ENCODE measurements around the gene NWD2. TPM values are rescaled to one million over a fixed set of nuclear protein-coding genes. Genes with fewer than 3 reads are reported as not detected.
"Not testable (repeated sequence)": the region's sequence is repeated elsewhere in the genome, so short reads cannot be mapped to it uniquely, and the experiment has no call there.

NWD2 gene
- total RNA-seq, 4 donors from 2014 or later: 0.12 to 0.67 (median 0.15) TPM; not detected in 1

GRCh38 chr4:37483610-37484009 is 239.1 kb downstream of the NWD2 start:
- WGBS, 2 donors (ENCODE audit: low coverage in 1 of 2): 17 to 44% methylated on average over 1 of the region's 1 CpG
- no peak overlapping the region for H3K27ac ChIP-seq

GRCh38 chr4:37486166-37486565 is 241.6 kb downstream of the NWD2 start:
- TF ChIP-seq EP300 (IDR thresholded peaks at IDR 0.05) (no peak), CTCF (IDR thresholded peaks at IDR 0.05) (no peak), POLR2A (IDR thresholded peaks at IDR 0.05) (no peak), POLR2AphosphoS5 (IDR thresholded peaks at IDR 0.05) (no peak)
- Histone ChIP-seq H3K27ac (no peak overlapping the region), H3K9me3 (no peaks in the 10 kb centered on the region), H3K36me3 (no peaks in the 10 kb centered on the region), H3K4me1 (no peaks in the 10 kb centered on the region), H3K27me3 (no peaks in the 10 kb centered on the region), H3K4me3 (no peak overlapping the region)
- WGBS, 2 donors (ENCODE audit: low coverage in 1 of 2): 75 to 79% methylated on average over 3 of the region's 3 CpGs
- ATAC-seq: no peak

More at GRCh38 chr4:37483610-37484009, 239.1 kb downstream of the NWD2 start:
- H3K4me1 ChIP-seq: no peaks in the 10 kb centered on the region
- H3K36me3 ChIP-seq: no peaks in the 10 kb centered on the region
- H3K9me3 ChIP-seq: no peaks in the 10 kb centered on the region
- no peak overlapping the region for H3K4me3 ChIP-seq
- H3K27me3 ChIP-seq: no peaks in the 10 kb centered on the region
- no peak for ATAC-seq
- TF ChIP-seq EP300 (IDR thresholded peaks at IDR 0.05) (no peak), POLR2A (IDR thresholded peaks at IDR 0.05) (no peak)

DNA sequence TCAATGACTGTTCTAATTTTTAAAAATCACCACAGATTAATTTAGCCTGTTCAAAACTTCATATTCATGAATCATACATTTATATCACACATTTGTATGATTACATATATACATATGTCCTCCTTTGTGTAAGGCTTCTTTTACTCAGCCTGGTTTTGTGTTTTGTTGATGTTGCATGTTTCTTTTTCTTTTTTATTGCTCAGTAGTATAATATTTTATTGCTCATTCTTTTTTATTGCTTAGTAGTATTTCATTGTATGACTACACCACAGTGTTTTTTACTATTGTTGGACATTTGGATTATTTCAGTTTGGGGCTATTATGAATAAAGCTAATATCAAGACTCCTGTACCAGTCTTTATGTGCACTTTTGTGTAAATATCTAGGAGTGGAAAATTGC is 243.1 kb downstream of the NWD2 start:
- H3K27me3 ChIP-seq: no peaks in the 10 kb centered on the region
- no peak for ATAC-seq
- no peak for TF ChIP-seq EP300 (IDR thresholded peaks at IDR 0.05)
- no peak for TF ChIP-seq POLR2A (IDR thresholded peaks at IDR 0.05)
- no peak for TF ChIP-seq POLR2AphosphoS5 (IDR thresholded peaks at IDR 0.05)
- TF ChIP-seq CTCF (IDR thresholded peaks at IDR 0.05): no peak
- no peaks in the 10 kb centered on the region for H3K9me3 ChIP-seq
- no peak overlapping the region for H3K27ac ChIP-seq
- H3K4me1 ChIP-seq: no peaks in the 10 kb centered on the region
- H3K4me3 ChIP-seq: no peak overlapping the region
- no peaks in the 10 kb centered on the region for H3K36me3 ChIP-seq

DNA sequence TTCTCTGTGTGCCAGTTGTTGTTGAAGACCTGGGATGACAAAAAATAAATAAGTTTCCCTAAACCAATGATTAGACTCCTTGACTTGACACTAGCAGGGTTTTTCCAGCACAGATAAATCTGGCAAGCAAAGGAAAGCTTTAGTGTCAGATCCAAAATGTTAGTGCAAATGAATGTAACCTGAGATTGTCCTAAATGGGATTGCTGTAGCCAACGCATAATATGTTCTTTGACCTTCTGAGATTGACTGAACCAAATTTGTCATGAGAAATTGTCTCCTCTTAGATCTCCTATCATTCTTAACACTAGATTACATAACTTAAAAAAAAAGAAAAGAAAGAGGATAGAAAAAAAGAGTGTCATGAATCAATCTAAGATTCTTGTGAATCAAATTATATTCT is 245.2 kb downstream of the NWD2 start:
- no peaks in the 10 kb centered on the region for H3K36me3 ChIP-seq
- H3K27me3 ChIP-seq: no peaks in the 10 kb centered on the region
- H3K9me3 ChIP-seq: peaks cover 0 to under 1% (median 0%) of the 10 kb centered on the region in 3 donors
- no peak for ATAC-seq
- H3K27ac ChIP-seq: no peak overlapping the region
- H3K4me1 ChIP-seq: no peaks in the 10 kb centered on the region
- WGBS, 2 donors (ENCODE audit: low coverage in 1 of 2): 55 to 75% methylated on average over 1 of the region's 1 CpG
- TF ChIP-seq EP300 (IDR thresholded peaks at IDR 0.05): no peak
- no peak for TF ChIP-seq POLR2A (IDR thresholded peaks at IDR 0.05)
- no peak for TF ChIP-seq POLR2AphosphoS5 (IDR thresholded peaks at IDR 0.05)
- no peak for TF ChIP-seq CTCF (IDR thresholded peaks at IDR 0.05)
- no peak overlapping the region for H3K4me3 ChIP-seq

DNA sequence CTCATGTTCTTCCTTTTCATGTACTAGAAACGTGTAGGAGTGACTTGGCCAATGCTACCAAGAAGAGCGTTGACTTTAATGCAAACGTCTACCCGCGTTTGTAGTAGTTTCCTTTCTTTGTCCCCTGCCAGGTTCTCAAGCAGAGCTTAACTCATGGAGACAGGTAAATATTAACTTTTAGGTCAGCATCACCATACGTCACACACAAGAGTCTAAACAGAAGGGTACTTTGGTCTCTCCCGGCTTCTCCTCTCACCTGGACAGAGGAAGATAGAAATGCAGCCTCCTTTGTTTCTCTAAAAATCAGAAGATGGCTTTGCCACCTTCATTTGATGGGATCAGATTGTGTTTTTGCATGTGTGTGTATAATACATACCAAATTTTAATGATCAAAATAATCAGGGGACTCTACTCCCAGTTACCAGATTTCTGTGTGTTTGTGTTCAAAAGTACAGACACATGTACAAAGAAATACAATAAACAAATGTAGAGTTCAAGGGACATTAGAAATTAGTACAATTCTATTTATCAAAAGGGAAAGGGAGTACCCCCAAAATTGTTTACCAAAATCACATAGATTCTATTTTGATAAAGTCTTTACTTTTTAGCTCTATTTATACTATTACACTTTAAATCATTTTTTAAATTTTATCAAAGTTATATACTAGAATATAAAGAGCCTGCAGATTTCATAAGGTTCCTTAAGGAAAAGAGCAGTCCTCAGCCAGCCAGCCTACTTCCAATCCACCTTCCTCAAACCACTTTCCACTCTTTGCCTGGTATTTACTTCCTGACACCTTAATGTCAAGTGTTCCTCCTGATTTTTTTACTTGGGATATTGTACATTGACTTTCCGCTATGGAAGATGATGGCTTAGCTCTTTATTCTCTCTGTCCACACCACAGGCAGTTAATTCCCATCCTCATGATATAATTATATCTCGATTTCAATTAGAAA is 246.1 kb downstream of the NWD2 start:
- Histone ChIP-seq H3K4me3 (no peak overlapping the region), H3K27ac (no peak overlapping the region), H3K36me3 (no peaks in the 10 kb centered on the region), H3K4me1 (no peaks in the 10 kb centered on the region), H3K27me3 (no peaks in the 10 kb centered on the region), H3K9me3 (peaks cover 0 to 11% (median 0%) of the 10 kb centered on the region in 3 donors)
- TF ChIP-seq POLR2A (IDR thresholded peaks at IDR 0.05): no peak
- no peak for TF ChIP-seq POLR2AphosphoS5 (IDR thresholded peaks at IDR 0.05)
- no peak for TF ChIP-seq EP300 (IDR thresholded peaks at IDR 0.05)
- no peak for TF ChIP-seq CTCF (IDR thresholded peaks at IDR 0.05)
- no peak for ATAC-seq
- 75 to 76% methylated on average over 9 of the region's 9 CpGs for WGBS, 2 donors (ENCODE audit: low coverage in 1 of 2)

- ATAC-seq, H3K4me3 ChIP-seq, H3K4me1 ChIP-seq, H3K36me3 ChIP-seq, H3K27ac ChIP-seq, H3K27me3 ChIP-seq: not testable (repeated sequence)
- H3K9me3 ChIP-seq: peaks cover 0 to 28% (median 0%) of the 10 kb centered on the region in 3 donors
- WGBS, 2 donors (ENCODE audit: low coverage in 1 of 2): 80 to 92% methylated on average over 2 to 4 of the region's 4 CpGs
These were observed 250.8 kb downstream of the NWD2 start for GRCh38 chr4:37495353-37495752.

Measured in gastroesophageal sphincter (tissue), 4 donors.